Measurements from ENCODE around the gene KNCN.

The KNCN gene

DNA sequence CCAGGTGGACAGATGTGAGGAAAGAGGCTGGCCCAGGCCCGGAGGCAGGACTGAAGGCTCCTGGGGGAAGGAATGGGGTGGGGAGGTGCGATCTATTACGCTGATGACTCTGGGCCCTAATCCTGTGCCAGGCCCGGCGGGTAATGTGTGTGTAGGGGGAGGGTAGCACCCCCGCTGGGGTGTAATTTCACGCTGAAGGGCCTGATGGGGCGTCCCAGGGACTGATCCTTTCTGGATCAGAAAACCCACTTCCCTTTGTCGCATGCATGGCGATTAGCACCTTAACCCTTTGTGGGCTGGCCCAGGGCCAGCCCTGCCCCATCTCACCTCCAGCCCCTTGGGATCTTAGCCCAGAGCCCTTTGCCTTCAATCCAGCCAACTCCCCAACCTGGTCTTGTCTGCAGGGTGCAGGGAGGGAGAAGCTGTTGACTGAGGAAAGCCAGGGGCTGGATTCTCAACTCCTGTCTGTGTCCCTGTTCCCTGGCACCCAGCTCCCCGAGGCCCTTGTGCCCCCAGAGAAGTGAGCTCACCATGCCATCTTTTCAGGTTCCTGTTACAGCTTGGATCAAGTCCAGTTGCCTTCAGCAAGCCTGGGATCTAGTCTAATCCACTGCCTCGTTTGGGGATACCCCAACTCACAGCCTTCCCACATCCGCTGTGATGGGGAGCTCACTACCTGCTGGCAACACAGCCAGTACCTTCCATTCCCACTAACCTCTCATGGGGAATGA, 26.0 kb downstream of the KNCN start:
- no peak for DNase-seq (ENCODE audit: low read depth, low spot score)

DNA sequence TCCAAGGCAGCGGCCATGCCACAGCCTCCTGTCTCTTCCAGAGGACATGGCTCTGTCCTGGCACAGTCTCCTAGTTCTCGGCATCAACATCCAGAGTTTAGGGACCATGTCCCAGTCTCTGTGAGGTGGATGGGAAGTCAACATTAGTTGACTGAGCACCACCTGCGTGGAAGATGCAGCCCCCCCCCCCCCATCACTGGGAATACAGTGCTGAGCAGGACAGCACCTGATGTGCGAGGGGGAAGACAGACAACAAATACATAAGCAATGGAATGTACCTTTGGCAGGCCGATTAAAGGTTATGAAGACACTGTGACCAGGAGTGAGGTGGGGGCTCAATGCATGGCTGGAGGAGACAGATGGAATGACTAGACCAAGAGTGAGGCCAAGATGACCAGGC, 26.6 kb downstream of the KNCN start:
- DNase-seq (ENCODE audit: low read depth, low spot score): no peak

DNA sequence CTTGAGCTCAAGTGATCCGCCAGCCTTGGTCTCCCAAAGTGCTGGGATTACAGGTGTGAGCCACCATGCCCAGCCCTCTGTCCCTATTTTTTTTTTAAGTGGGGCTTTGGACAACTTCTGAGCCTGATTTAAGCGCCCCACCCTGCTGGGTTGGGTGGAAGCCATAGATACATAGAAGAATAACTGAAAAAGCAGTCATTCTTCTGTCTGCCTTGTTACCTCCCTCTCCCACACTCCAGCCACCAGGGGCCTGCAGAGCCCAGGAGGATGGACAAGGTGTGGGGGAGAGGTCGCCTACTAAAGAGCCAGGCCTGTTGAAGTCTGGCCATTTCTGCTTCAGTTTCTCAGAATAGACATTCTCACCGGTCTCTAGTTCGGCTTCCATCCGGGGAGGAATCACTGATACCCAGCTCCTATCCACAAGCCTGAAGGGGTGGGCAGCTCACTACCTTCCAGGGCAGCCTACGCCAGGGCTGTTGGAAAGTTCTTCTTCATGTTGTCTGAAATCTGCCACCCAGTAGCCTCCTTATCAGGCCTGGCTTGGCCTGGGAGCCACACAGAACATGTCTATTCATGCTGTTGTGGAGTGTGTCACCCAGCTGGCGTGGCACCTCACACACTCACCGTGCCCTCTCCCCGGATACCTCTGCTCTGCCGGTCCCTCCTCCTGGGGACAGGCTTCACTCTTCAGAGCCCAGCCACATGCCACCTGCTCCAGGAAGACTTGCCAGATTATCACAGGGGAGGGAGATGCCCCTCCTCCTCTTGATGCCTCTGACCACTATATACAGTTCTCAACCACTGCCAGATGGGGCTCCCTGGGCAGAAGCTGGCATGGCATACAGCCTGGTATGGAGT, 27.7 kb downstream of the KNCN start:
- DNase-seq (ENCODE audit: low read depth, low spot score): no peak

DNA sequence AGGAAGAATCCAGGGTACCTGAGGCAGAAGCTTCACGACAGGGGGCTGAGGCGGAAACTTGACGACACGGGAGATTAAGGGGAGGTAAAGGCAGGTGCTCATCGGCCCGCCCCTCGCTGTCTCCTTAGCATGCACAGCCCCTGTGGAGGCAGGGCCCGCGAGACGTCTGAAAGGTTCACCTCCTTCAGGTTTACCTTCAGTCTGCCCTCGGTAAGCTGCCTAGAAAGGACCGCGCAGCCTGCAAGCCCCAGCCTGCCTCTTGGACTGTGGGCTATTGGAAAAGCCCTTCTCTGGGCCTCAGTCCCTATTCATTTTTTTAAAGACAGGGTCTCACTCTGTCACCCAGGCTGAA, 28.5 kb downstream of the KNCN start:
- DNase-seq (ENCODE audit: low read depth, low spot score): no peak

DNA sequence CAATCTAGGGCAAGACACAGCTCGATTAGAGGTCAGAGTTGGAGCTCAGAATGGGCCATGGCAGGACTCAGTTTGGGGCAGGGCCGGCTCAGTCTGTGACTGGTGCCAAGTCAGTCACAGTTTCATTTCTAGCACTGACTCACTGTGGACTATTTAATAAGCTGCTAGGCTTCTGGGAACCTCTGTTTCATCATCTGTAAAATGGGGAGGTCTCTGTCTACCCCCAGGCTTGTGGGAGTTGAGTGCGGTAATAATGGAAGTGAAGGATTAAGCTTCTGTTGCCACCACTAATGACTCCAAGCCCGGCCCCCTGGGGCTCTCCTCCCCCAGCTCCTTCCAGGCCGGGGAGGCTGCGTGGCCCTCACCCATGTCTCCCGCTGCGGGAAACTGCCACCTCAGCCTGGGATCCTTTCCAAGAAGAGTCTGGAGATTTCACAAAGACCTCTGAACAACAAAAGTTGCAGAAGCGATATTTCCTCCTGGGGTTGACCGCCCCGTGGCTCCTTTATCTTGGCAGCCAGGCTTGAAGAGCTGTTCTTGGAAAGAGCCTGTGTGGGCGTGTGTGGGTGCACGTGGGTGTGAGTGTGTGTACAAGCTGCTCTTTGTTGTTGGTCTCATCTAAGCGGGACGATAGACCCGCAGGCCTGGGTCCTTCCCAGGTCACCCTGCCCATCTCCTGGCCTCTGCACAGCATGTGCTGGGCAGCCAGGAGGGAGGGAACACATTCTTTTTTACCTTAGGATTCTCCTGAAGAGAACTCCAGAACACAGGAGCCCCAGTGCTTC, 29.1 kb downstream of the KNCN start:
- DNase-seq (ENCODE audit: low read depth, low spot score): peak; percentile 95

DNA sequence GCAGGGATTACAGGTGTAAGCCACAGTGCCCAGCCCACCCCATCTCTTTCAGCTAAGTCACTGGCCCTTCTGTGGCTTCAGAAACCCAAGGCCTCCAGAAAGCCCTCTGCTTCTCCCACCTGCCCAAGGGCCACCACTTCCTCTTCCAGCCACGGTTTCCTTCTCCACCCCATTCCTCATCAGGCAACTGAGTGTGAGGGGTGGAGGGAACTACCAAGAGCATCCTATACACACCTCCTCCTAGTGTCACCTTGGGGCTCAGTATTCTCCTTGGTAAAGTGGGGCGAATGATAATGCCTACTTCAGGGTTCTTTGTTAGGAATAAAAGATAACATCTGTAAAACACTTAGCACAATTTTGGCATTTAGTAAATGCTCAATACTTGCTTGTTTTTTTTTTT, 30.0 kb downstream of the KNCN start:
- DNase-seq (ENCODE audit: low read depth, low spot score): no peak

DNA sequence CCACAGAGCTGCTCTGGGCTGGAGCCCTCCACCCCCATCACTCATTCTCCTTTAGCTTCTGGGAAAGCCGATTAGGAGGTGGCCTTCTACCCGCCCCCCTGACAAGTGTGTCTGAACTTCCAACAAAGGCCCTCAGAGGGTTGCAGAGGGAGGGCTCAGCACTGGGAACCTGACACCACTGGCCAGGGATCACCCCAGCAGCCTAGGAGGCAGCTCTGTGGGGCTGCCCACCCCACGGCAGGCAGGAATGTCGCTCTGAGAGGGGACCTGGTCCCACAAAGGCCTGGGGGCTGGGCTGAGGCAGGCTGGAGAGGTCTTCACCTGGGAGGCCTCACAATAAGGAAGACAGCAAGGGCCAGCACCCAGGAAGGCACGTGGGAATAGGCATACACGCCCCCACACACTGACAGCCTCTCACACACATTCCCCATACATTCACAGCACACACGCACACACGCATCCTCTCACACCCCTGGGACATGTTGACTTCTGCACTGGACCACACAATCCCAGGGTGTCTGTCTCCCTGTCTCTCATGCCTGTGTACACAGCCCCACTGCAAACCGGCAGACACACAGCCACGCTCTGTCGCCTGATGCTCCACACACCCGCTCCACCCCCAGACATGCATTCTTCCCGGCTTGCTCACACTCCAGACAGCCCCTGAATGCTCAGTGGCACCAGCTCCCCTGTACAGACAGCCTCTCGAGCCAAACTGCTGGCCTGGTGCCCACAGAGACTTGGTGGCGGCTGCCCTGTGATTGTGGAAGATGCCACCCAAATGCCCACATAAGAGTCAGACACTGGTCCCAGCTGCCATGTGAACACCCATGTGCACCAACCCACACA, 31.2 kb downstream of the KNCN start:
- peak; percentile 95 for DNase-seq (ENCODE audit: low read depth, low spot score)

DNA sequence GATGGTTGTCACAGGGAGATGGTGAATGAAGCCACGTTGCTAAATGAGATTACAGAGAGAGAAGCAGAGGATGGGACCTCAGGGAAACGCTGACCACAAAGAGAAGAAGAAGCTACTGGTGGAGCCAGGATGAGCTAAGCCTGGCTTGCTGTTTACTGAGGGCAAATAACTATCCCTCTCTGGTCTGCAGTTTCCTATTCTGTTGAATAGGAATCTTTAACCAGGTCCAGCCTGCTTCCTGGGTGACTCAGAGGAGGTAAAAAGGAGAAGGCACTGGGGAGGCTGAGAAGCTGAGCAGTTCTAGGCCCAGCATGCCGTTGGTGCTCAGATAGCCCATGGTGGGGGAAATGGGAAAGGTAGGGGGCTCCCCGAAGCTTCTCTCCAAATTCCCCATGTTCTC, 32.2 kb downstream of the KNCN start:
- DNase-seq (ENCODE audit: low read depth, low spot score): no peak

DNA sequence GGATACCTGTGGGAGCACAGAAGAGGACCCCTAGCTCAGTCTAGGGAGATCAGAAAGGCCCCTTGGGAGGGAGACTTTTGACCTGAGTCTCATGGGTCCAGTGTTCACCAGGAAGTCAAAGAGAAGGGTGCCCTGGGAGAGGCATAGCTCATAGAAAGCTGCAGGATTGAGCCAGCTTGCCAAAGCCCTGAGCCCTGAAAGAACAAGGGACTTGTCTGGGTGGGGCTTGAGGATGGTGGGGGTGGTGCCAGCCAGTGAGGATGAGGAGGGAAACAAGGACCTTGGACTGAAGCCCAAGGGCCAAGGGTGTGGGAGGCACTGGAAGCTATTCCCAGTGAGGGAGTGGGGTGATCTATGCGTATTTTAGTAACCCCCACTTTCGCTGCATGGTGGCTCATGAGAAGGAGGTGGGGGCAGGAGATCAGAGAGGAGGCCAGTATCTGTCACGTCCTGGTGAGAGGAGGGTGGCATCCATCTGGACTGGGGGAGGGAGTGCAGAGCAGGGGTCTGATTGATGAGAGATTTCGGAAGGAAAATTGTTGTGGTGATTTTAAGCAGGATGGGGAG, 33.4 kb downstream of the KNCN start:
- no peak for DNase-seq (ENCODE audit: low read depth, low spot score)

DNA sequence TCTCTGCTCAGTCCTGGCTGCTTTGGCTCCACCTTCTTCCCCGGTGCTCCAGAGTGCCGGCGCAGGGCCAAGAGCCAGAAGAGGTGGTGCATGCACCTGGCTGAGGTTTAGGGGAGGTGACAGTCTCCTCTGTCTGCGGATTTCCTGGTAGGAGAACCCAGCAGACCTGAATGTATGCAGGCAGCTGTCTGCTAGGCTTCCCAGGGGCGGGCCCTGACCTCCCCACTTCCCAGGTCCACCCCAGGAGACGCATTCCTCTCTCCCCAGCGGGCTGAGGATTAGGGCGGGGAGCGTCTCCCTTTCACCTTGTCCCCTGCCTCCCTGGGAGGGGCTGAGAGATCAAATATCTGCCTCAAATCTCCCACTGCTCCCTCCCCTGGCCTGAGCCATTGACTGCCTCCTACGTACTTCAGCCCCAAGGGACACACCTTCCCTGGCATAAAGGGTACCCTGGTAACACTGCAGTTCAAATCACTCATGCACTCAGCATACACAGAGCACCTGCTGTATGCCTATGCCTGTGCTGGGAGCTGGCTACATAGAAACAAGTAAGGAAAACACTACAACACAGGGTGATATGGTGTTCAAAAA, 34.3 kb downstream of the KNCN start:
- no peak for DNase-seq (ENCODE audit: low read depth, low spot score)

DNA sequence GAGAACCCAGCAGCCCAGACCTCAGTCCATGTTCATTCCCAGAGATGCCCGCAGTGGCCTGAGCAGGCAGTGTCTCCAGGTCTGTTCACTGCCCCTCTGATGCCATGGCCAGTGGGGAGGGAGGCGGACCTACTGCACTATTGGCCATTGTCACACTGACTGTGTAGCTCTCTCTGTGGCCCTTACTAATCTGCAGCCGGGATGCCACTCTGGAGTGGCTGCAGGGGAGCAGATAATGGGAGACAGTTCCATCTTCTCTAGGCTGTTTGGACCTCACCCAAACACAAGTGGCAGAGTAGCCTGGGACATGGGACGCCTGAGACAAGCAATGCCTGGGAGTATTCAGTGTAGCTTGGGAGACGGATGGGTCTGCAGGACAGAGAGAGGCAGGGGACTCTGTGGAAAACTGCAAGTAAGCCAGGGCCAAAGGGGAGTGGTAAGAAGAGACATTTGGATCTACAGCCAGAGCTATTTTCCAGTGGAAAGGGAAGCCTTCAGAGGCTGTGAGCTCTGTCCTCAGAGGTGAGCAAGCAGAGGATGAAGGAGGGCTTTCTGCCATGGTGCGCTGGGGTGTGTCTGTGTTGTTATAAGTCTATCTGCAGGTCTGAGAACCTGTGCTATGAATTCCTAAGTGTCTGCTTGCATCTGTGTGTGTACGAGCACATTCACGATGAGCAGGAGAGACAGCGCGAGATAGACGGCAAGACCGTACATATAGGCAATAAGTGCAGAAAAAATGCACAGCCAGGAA, 35.1 kb downstream of the KNCN start:
- DNase-seq (ENCODE audit: low read depth, low spot score): no peak

DNA sequence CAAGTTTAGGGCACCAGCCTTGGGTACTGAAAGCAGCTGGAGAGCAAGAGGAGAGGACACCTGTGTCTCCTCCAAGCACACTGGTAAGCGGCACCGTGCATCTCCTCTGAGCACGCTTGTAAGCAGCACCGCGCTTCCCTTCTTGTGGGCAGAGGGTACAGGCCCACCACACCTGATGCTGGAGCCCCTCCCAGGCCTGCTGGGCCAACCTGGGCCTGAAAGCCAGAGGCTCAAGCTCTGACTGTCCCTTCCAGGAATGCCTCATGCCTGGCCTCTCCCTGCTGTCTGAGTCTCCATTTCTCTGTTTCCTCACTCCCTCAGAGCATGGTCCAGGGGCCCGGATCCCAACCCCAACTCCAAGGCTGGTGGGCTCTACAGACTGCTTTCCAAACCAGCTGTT, 35.9 kb downstream of the KNCN start:
- no peak for DNase-seq (ENCODE audit: low read depth, low spot score)

DNA sequence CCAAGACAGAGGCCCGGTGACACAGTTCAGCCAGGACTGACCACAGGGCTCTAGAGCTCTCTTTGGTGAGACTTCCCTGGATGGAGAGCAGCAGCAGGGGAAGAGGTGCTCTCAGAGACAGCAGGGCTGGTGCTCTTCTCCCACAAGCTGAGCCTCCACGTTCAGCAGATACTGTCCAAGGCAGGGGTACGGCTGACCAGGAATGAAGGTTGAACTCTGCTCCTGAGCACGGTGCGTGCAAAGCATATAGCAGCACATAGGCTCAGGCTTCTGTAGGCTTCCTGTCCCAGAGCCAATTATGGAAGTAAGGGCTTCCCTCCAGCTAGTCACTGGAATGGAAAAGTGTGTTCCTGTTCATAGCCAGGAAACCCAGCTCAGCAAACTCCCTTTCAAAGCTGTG, 37.9 kb downstream of the KNCN start:
- no peak for DNase-seq (ENCODE audit: low read depth, low spot score)

DNA sequence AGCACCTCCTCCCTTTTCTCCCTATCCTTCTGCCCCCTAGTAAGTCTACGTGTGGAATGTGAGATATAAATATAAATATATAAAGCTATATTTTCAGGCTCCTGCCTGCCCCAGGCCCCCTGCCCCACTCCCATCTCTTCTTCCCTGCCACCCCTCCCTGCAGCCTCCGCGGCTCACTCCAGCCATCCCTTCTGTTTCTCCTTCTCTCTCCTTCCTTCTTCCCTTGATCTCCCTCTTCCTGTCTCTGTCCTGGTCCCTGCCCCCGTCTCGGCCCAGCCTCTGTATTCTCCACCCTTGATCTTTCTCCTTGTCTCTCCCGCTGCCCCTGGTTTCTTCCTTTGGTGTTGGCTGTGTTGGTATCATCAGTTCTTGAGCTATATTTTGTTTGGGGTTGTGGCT, 38.7 kb downstream of the KNCN start:
- DNase-seq (ENCODE audit: low read depth, low spot score): no peak

DNA sequence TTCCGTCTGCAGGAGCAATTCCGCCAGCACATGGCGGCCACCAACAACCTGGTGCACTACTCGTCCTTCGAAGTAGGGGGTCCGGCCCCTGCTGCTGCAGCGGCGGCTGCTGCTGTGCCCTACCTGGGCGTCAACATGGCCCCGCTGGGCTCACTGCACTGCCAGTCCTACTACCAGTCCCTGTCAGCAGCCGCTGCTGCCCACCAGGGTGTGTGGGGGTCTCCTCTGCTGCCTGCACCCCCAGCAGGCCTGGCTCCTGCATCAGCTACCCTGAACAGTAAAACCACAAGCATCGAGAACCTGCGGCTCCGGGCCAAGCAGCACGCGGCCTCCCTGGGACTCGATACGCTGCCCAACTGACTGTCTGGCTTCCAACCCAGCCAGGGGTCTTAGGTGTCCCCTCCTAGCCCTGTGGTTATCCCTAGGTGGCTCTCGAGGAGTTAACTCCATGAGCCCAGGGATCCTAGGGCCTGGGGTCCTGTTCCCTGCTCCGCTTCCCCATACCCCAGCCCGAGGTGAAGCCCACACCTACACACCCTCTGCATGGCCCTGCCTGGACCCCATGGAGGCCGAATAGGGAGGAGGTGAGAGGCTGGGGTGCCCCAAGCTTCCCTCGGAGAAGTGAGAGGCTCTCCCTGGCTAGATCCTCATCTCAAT, 39.2 kb downstream of the KNCN start:
- no peak for DNase-seq (ENCODE audit: low read depth, low spot score)

DNA sequence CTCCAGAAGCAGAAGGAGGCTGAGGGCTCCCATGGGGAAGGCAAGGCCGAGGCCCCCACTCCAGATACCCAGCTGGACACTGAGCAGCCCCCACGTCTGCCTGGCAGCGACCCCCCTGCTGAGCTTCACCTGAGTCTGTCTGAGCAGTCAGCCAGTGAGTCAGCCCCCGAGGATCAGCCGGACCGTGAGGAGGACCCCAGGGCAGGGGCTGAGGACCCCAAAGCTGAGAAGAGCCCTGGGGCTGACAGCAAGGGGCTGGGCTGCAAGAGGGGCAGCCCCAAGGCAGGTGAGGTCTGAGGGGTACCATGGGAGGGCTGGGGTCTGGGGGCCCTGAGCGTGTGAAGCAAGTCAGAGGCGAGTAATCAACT, 40.5 kb downstream of the KNCN start:
- no peak for DNase-seq (ENCODE audit: low read depth, low spot score)

DNA sequence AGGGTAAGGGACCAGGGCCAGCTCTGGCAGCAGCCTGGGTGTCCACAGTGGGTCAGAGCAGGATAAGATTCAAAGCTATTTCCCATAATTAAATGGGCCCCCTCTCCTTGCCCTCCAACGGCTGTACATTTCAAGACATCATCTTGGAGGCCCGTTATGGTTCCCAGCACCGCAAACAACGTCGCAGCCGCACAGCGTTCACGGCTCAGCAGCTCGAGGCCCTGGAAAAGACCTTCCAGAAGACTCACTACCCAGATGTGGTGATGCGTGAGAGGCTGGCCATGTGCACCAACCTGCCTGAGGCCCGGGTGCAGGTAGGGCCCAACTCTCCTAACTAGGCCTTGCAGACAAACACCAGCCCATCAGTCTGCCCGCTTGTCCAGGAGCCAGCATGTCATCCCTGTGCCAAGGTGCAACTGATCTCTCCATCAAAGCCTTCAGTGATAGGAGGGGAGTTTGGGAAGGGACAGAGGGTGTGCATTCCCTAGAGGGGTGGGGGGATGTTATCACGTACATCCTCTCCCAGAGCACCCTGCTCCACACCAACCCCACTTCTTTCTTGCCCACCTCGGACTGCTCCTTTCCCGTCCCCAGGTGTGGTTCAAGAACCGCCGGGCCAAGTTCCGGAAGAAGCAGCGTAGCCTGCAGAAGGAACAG, 41.0 kb downstream of the KNCN start:
- DNase-seq (ENCODE audit: low read depth, low spot score): no peak

DNA sequence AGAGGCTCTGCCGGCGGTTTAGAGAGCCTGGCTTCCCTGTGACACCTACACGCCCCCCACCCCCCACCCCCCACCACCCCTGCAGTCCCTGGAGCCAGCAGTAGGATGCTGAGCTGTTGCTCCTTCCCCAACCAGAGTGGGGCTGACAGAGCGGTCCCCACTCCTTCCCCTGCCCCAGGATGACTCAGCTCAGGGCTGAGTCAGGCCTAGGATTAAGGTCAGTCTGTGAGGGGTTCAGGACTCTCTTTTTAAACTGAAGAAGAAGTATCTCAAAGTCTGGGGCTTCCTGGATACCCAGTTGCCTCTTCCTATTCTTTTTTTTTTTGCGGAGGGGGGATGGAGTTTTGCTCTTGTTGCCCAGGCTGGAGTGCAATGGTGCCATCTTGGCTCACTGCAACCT, 42.7 kb downstream of the KNCN start:
- DNase-seq (ENCODE audit: low read depth, low spot score): peak; percentile 36

Measured in astrocyte of the hippocampus (primary cell).